ENCODE data around the gene LRRC1. TPM values are rescaled to one million over a fixed set of nuclear protein-coding genes. Genes with fewer than 3 reads are reported as not detected.

The LRRC1 gene
- total RNA-seq, 1 experiment from 2014 or later: 10.3 TPM

DNA sequence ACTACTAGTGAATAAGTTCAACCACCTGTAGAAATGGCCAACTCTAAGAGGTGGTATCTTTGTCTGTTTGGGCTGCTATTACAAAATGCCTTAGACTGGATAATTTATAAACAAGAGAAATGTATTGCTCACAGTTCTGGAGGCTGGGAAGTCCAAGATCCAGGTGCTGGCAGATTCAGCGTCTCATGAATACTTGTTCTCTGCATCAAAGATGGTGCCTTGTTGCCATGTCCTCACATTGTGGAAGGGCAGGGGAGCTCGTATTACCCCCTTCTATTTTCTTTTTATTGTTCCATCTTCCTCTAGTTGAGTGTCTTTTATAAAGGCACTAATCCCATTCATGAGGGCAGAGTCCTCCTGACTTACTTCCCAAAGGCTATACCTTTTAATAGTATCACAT lies 58.0 kb downstream of the LRRC1 start:
- no peak for DNase-seq
- H3K9me3 Mint-ChIP-seq: peaks cover 2 to 3% of the 10 kb centered on the region in 2 experiments; a peak in 1 of 5 replicates
- Histone ChIP-seq H3K9ac (ENCODE audit: extremely low read depth, insufficient read length, low read length) (no peak overlapping the region), H4K5ac (ENCODE audit: insufficient read length, low read depth, low read length) (no peak overlapping the region), H3K4me2 (ENCODE audit: insufficient read depth, insufficient read length, low read length) (no peak overlapping the region), H2BK120ac (ENCODE audit: low read depth, low read length, poor library complexity, severe bottlenecking) (no peak overlapping the region), H3K23me2 (ENCODE audit: insufficient read length, low read depth, low read length, poor library complexity, severe bottlenecking) (no peaks in the 10 kb centered on the region), H3K9me3 (ENCODE audit: control insufficient read depth, low read depth, low read length) (no peaks in the 10 kb centered on the region), H2BK5ac (ENCODE audit: insufficient read length, low read length) (no peak overlapping the region), H3K23ac (ENCODE audit: insufficient read length, low read depth, low read length) (no peak overlapping the region), H3K4ac (ENCODE audit: low read depth, low read length) (no peak overlapping the region), H2BK12ac (ENCODE audit: insufficient read length, low read depth, low read length) (no peak overlapping the region), H3K79me1 (ENCODE audit: insufficient read depth, low read depth, low read length, poor library complexity, severe bottlenecking) (no peaks in the 10 kb centered on the region), H3K18ac (ENCODE audit: insufficient read length, low read depth, low read length) (no peak overlapping the region), H2BK15ac (ENCODE audit: low read depth, low read length) (no peak overlapping the region), H3T11ph (ENCODE audit: low read length) (no peak overlapping the region), H3K56ac (ENCODE audit: insufficient read length, low read depth, low read length) (no peak overlapping the region), H3K4me1 (ENCODE audit: insufficient read depth, low read length) (no peaks in the 10 kb centered on the region), H4K91ac (ENCODE audit: insufficient read length, low read depth, low read length) (no peak overlapping the region), H2AFZ (ENCODE audit: low read length) (no peak overlapping the region), H4K20me1 (ENCODE audit: control insufficient read depth, insufficient read depth, insufficient read length) (peaks cover 3% of the 10 kb centered on the region), H3K27ac (ENCODE audit: insufficient read length, low read depth, low read length) (no peak overlapping the region), H3K79me2 (ENCODE audit: insufficient read depth, low read length) (no peaks in the 10 kb centered on the region), H3K14ac (ENCODE audit: insufficient read depth, low read length) (no peak overlapping the region), H2AK5ac (ENCODE audit: insufficient read length, low read length) (no peak overlapping the region), H4K8ac (replicated peaks; ENCODE audit: insufficient read length, low read depth, low read length) (no peak overlapping the region), H2BK20ac (ENCODE audit: low read depth, low read length, poor library complexity, severe bottlenecking) (no peak overlapping the region), H3K27me3 (ENCODE audit: insufficient read depth, low read length) (no peaks in the 10 kb centered on the region)
- H3K36me3 Mint-ChIP-seq (ENCODE audit: insufficient read depth in 1 of 3, low read depth in 3 of 3): peaks cover 0 to 5% (median 5%) of the 10 kb centered on the region in 3 experiments; a peak in 4 of 7 replicates
- no CpG with 5 or more reads among the region's 2 CpGs for WGBS (ENCODE audit: extremely low coverage, insufficient read length, low lambda C conversion rate)
- peaks cover 18 to 24% of the 10 kb centered on the region in 2 experiments for H3K4me1 Mint-ChIP-seq
- no peak for TF ChIP-seq CTCF (conservative IDR thresholded peaks at IDR 0.05)
- H3K4me3 Mint-ChIP-seq: no peak overlapping the region
- H3K27me3 Mint-ChIP-seq (ENCODE audit: low read depth): no peaks in the 10 kb centered on the region
- H3K27ac Mint-ChIP-seq: no peak overlapping the region

Measured in H9 (cell line).